Immature natural killer cell (primary cell): ENCODE data around the gene SNRPD1. TPM values are rescaled to one million over a fixed set of nuclear protein-coding genes. Genes with fewer than 3 reads are reported as not detected.
A peak's percentile ranks its signal among the peaks of the same experiment; 100 is the strongest.
"Not testable (repeated sequence)": the region's sequence is repeated elsewhere in the genome, so short reads cannot be mapped to it uniquely, and the experiment has no call there.

ENCODE experiments used
- DNase-seq, 3 donors: peaks; one replicate each; pipeline ENCODE4 v3.0.0; 2022; ENCODE audit warnings: mixed read lengths in 1 of 3
- H3K27ac Mint-ChIP-seq, 6 donors: one replicate each; pipeline ENCODE4 v1.8.0; 2020; ENCODE audit warnings: mixed read lengths in 6 of 6, mild to moderate bottlenecking in 5 of 6, inconsistent platforms in 4 of 6, moderate library complexity in 3 of 6
- H3K27me3 Mint-ChIP-seq, 3 donors: one replicate each; pipeline ENCODE4 v1.8.0; 2020 to 2021; ENCODE audit warnings: low read depth in 3 of 3, mild to moderate bottlenecking in 3 of 3, mixed read lengths in 3 of 3, moderate library complexity in 3 of 3, inconsistent platforms in 1 of 3
- H3K36me3 Mint-ChIP-seq, 3 donors: one replicate each; pipeline ENCODE4 v1.8.0; 2020; ENCODE audit warnings: mixed read lengths in 3 of 3, inconsistent platforms in 2 of 3, mild to moderate bottlenecking in 2 of 3
- H3K4me1 Mint-ChIP-seq, 2 donors: one replicate each; pipeline ENCODE4 v1.8.0; 2020; ENCODE audit warnings: inconsistent platforms in 2 of 2, mild to moderate bottlenecking in 2 of 2, mixed read lengths in 2 of 2, moderate library complexity in 1 of 2
- H3K4me3 Mint-ChIP-seq, 5 donors: one replicate each; pipeline ENCODE4 v1.8.0; 2020; ENCODE audit warnings: mild to moderate bottlenecking in 5 of 5, mixed read lengths in 5 of 5, inconsistent platforms in 3 of 5, moderate library complexity in 3 of 5
- H3K9me3 Mint-ChIP-seq, 6 donors: one replicate each; pipeline ENCODE4 v1.8.0; 2020; ENCODE audit warnings: mild to moderate bottlenecking in 6 of 6, mixed read lengths in 6 of 6, inconsistent platforms in 4 of 6, moderate library complexity in 3 of 6
- polyA plus RNA-seq, 3 donors: library from polyadenylated mRNA; unstranded; fragments of 300-500 nt; fragmentation: Illumina TruSeq; gene quantifications; one replicate each; pipeline ENCODE4 v1.2.3, GENCODE V29; 2021

SNRPD1 gene
- polyA plus RNA-seq, 3 donors from 2014 or later, result 50.7 to 86.4 (median 84.8) TPM

DNA sequence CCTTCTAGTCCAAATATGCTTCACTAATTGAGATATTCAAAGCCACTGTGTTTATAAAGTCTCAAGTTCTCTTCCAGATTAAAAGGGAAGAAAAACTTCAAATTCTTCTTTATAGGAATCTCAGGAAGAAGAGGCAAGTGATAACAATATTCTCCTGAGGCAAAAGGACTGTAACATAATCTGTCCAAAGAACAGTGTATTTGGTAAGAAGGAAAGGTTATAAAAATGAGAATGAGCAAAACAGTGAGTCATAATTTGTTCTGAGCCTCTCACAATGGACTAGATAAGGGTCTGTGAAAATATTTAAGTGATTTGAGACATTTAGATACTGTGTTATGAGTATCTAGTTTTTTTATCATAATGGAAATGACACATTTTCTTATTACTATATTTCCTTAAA, 44.3 kb downstream of the SNRPD1 start:
- no peaks in the 10 kb centered on the region for H3K4me1 Mint-ChIP-seq
- peak overlapping the region in 1 of 6 donors; percentile 27 for H3K27ac Mint-ChIP-seq
- H3K4me3 Mint-ChIP-seq, result no peak overlapping the region
- DNase-seq, result no peak
- H3K36me3 Mint-ChIP-seq, result peaks cover 19 to 34% (median 28%) of the 10 kb centered on the region in 3 donors
- no peaks in the 10 kb centered on the region for H3K27me3 Mint-ChIP-seq
- H3K9me3 Mint-ChIP-seq, result no peaks in the 10 kb centered on the region

DNA sequence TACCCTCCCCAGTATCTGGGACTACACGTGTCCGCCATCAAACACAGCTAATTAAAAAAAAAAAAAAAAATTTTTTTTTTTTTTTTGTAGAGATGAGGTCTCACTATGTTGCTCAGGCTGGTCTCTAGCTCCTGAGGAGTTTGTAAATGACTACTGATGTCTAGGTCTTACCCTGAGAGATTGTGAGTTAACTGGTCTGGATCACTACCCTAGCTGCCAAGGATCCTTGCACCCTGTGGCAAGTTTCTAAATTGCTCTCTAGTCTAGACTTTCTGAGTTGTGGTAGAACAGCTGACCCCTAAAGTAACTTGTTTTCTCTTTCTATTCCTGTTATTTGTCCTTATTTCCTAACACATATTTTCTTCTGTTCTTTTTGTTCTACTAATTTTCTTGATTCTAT, 48.0 kb downstream of the SNRPD1 start:
- Mint-ChIP-seq H3K27ac (peak overlapping the region in 3 of 6 donors; percentile 4 to 22 (median 9)), H3K4me3 (no peak overlapping the region), H3K9me3 (no peaks in the 10 kb centered on the region), H3K36me3 (peaks cover 9 to 21% (median 14%) of the 10 kb centered on the region in 3 donors), H3K4me1 (no peaks in the 10 kb centered on the region), H3K27me3 (no peaks in the 10 kb centered on the region)
- no peak for DNase-seq

DNA sequence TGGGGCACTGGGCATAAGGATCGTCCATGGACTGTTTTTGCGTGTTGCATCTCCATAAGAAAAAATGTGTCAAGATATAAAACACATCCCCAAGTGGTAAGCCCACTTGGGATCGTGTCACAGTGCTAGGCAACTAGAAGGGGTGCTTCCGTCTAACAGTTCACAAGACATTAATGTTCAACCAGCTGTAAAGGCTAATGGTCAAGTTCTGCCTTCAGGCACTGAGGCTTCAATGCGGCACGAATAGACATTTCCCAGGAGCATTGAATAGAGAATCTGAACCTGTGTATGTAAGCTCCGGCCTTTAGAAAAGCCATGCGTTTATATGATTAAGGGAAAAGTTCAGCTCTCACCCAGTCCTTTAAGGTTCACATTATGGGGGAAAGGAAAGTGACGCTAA, 50.5 kb downstream of the SNRPD1 start:
- DNase-seq, result no peak
- Mint-ChIP-seq H3K27me3 (no peaks in the 10 kb centered on the region), H3K4me1 (no peaks in the 10 kb centered on the region), H3K27ac (no peak overlapping the region), H3K36me3 (peaks cover 4 to 17% (median 4%) of the 10 kb centered on the region in 3 donors), H3K4me3 (no peak overlapping the region), H3K9me3 (no peaks in the 10 kb centered on the region)

DNA sequence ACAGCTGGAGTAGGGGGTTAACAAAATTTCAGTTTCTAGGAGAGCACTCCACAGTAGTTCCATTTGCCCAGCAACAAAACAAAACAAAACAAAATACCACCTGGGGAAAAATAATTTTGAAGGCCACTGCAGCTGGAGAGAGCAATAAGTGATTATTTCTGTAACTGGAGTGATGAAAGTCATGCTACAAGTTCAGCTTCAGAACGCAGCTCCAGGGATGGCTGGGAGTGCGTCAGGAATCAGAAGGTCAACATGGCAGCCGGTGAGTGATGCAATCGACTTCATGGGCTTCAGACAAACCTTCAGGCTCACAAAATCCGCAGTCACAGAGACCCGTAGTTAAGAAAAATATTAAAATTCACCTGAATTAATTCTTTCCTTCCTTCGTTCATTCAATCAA, 51.5 kb downstream of the SNRPD1 start:
- Mint-ChIP-seq H3K9me3 (no peaks in the 10 kb centered on the region), H3K27ac (no peak overlapping the region), H3K27me3 (no peaks in the 10 kb centered on the region), H3K36me3 (peaks cover 4 to 17% (median 4%) of the 10 kb centered on the region in 3 donors), H3K4me1 (no peaks in the 10 kb centered on the region), H3K4me3 (no peak overlapping the region)
- no peak for DNase-seq

DNA sequence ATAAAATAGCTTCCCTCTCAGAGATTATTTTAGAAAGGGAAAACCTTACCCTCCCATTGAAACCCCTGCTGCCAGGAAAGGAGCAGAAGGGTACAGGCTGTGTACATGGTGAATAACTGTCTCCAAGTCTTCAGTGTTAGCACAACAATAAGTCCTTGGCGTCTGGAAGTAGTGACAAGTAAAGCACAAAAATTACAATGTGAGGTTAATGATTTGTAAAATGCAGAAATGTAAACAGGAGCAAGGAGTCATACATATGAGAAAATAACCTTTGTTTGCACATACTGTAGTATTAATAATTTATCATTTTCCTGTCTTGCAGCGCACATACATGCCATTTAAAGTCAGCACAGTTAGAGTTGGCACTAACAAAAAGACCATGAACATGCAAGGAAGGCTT, 52.0 kb downstream of the SNRPD1 start:
- no peaks in the 10 kb centered on the region for H3K27me3 Mint-ChIP-seq
- H3K36me3 Mint-ChIP-seq, result peaks cover 4 to 17% (median 4%) of the 10 kb centered on the region in 3 donors
- no peaks in the 10 kb centered on the region for H3K4me1 Mint-ChIP-seq
- H3K27ac Mint-ChIP-seq, result no peak overlapping the region
- no peaks in the 10 kb centered on the region for H3K9me3 Mint-ChIP-seq
- no peak for DNase-seq
- no peak overlapping the region for H3K4me3 Mint-ChIP-seq

DNA sequence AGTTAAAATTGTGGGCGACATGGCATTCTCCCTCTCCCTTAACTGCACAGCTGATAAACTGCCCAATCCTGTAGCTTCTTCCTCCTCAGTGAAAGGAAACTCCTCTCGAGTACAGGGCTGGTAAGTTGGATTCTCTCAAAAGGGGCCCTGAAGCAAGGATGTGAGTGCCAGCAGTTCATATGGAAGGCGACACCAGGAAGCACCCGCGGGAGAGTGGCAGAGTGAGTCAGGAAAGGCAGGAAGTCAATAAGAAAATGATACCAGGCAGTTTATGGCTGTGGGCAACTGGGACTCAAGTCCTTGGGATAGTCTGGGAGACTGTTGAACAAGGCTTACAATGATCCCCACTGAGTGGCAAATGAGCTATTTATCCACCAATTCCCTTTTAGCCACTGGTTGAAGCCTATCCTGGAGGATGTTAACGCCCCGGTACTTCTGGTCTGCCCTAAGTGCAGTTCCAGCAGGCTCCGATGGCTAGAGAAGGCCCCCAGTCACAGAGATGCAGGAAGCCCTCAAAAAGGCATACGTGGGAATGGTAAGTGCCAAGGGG, 57.7 kb downstream of the SNRPD1 start:
- no peak for DNase-seq
- Mint-ChIP-seq H3K4me3 (no peak overlapping the region), H3K36me3 (peaks cover 3 to 7% (median 4%) of the 10 kb centered on the region in 3 donors), H3K4me1 (no peaks in the 10 kb centered on the region), H3K27ac (peak overlapping the region in 1 of 6 donors; percentile 42), H3K9me3 (no peaks in the 10 kb centered on the region), H3K27me3 (no peaks in the 10 kb centered on the region)

DNA sequence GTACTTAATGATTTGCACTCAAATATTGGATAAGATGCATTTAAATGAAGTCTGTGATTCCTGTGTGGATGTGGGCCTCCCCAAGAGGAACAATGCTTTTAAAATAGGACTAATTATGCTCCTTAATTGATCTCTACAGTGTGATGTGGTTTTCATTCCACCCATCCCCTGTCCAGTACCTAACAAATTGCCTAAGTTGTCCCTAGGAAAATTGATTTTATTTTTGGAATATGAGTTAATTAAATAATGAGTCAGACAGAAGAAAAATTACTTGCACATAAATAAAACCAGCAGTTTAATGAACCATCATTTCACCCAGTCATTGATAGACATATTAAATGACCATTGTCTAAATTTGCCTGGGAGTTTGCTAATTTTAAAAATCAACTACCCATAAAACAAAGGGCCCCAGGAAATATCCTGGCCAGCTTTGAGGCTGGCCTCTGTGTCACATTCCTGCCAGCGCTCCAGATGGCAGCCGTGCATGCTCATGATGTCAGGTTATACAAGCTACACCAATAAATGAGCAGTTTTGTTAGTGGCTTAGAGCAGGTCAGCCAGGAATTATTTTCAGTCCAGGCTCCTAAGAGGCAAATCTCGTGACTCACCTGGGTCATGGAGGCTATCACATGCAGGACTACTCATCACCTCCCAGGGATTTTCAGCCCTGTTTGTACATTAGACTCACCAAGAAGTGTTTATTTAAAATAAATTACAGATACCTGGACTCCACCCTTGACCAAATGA, 60.6 kb downstream of the SNRPD1 start:
- Mint-ChIP-seq H3K27me3 (no peaks in the 10 kb centered on the region), H3K9me3 (no peaks in the 10 kb centered on the region), H3K36me3 (peaks cover 3 to 4% (median 3%) of the 10 kb centered on the region in 3 donors), H3K27ac (peak overlapping the region in 1 of 6 donors; percentile 25), H3K4me3 (no peak overlapping the region), H3K4me1 (no peaks in the 10 kb centered on the region)
- no peak for DNase-seq

DNA sequence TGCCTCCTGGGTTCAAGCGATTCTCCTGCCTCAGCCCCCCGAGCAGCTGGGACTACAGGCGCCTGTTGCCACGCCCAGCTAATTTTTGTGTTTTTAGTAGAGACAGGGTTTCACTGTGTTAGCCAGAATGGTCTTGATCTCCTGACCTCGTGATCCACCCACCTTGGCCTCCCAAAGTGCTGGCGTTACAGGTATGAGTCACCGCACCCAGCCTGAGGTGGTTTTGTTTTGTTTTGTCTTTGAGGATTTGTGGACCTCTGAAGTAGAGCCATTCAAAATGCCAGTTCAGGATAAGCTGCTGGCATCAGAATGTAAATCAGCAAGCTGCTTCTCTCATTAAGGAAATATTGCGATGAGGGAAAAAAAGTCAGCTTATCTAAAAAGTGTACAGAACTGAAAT, 63.2 kb downstream of the SNRPD1 start:
- H3K36me3 Mint-ChIP-seq, H3K27me3 Mint-ChIP-seq, H3K4me1 Mint-ChIP-seq, H3K4me3 Mint-ChIP-seq, DNase-seq, H3K27ac Mint-ChIP-seq, H3K9me3 Mint-ChIP-seq: not testable (repeated sequence)

DNA sequence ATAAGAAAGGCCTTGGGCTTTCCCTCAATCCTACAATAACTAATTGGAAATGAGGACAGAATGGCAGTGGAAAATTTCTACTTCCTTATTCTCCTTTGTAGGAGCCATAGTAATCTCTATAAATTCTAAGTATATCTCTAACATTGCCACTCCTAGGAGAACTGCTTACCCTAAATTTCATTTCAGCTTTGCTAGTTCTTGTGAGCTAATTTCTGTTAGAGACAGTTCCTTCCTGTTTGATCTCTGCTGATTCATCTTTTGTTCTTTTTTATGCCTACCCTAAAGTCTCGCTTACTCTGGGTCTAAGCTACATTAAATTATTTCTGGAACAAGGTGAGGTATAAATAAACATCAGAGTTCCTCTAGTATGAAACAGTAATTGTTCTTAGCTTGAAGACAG, 66.7 kb downstream of the SNRPD1 start:
- Mint-ChIP-seq H3K9me3 (no peaks in the 10 kb centered on the region), H3K36me3 (no peaks in the 10 kb centered on the region), H3K4me1 (peaks cover 1 to 3% of the 10 kb centered on the region in 2 donors), H3K4me3 (no peak overlapping the region), H3K27me3 (no peaks in the 10 kb centered on the region), H3K27ac (no peak overlapping the region)
- no peak for DNase-seq

DNA sequence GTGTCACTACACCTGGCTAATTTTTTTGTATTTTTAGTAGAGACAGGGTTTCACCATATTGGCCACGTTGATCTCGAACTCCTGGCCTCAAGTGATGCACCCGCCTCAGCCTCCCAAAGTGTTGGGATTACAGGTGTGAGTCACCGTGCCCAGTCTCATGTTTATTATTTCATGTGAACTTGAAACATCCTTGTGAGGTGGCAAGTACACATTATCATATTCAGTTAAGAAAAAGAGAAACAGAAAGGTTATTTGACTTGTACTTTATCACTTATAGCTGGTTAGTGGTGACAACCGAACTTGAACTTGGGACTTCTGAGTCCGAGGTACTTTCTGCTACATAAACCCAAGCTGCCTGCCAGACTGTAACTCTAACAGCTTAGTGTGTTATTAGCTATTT, 68.0 kb downstream of the SNRPD1 start:
- no peaks in the 10 kb centered on the region for H3K36me3 Mint-ChIP-seq
- H3K27me3 Mint-ChIP-seq, result no peaks in the 10 kb centered on the region
- no peak overlapping the region for H3K4me3 Mint-ChIP-seq

DNA sequence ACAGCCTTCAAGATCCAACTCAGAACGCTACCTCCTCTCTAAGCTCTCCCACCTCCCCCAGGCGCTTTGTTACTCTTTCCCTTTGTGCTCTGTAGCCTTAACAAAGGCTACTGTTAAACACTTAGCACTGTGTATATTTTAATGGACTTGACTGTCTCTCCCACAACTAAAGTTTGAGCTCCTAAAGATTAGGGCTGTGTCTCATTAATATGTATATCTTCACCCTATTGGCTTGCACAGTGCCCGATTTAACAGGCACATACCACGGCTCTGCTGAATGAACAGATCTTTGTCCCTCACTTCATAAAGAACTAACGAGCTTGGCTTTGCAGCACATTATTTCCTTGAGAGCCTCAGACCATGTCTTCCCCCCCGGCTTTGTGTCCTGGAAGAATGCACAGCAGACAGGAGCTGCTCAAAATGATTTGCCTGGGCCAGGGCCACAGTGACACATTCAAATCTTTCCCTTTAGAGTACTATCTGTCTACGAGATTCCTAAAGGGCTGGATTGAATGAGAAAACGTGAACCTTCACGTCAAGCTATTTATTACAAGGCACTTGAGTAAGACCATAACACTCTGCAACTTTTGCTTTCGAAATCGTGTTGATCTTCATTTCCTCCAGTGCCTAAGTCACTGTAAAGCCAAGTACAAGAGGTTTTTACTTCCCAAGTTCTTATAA, 70.4 kb downstream of the SNRPD1 start:
- Mint-ChIP-seq H3K27me3 (peaks cover 0 to 1% (median 0%) of the 10 kb centered on the region in 3 donors), H3K4me3 (no peak overlapping the region), H3K9me3 (no peaks in the 10 kb centered on the region), H3K36me3 (no peaks in the 10 kb centered on the region), H3K4me1 (peaks cover 5 to 10% of the 10 kb centered on the region in 2 donors), H3K27ac (no peak overlapping the region)
- DNase-seq, result peak; percentile 46 to 59 (median 55)

More for the DNA sequence above, 68.0 kb downstream of the SNRPD1 start:
- Mint-ChIP-seq H3K27ac (no peak overlapping the region), H3K9me3 (no peaks in the 10 kb centered on the region), H3K4me1 (peaks cover 5 to 10% of the 10 kb centered on the region in 2 donors)
- no peak for DNase-seq

Other genes with a start within 250 kb of the SNRPD1 start
- gene ESCO1, start 11.6 kb upstream of the SNRPD1 start, polyA plus RNA-seq, result 10 to 100 TPM in 1 of 3 donors, 1 to 10 TPM in 2; 2.5 to 11.6 (median 3.5) TPM
- 10 to 100 TPM; 24.4 to 31.2 (median 29.8) TPM for gene ABHD3, start 92.5 kb downstream of the SNRPD1 start, polyA plus RNA-seq
- 1 to 10 TPM; 1.9 to 6.4 (median 5.0) TPM for gene MIB1, start 128.5 kb downstream of the SNRPD1 start, polyA plus RNA-seq